ENCODE data around the gene SETD2. TPM values are rescaled to one million over a fixed set of nuclear protein-coding genes. Genes with fewer than 3 reads are reported as not detected.

Gene SETD2
- total RNA-seq, 1 donor from 2014 or later: 19.7 TPM

GRCh38 chr3:47008234-47008796 lies 155.6 kb downstream of the SETD2 start:
- DNase-seq (ENCODE audit: low read depth): no peak
- peak; percentile 62 for FAIRE-seq

GRCh38 chr3:47007482-47008233 lies 156.3 kb downstream of the SETD2 start:
- H3K4me3 ChIP-seq (ENCODE audit: low read depth, low read length): no peak overlapping the region
- no peaks in the 10 kb centered on the region for H3K27me3 ChIP-seq (ENCODE audit: control insufficient read depth, insufficient read depth, low read length)
- DNase-seq (ENCODE audit: low read depth) (no peak), FAIRE-seq (no peak)
- no peak for TF ChIP-seq CTCF (IDR thresholded peaks at IDR 0.05; ENCODE audit: insufficient read depth, low read length, severe bottlenecking)
- H3K36me3 ChIP-seq (ENCODE audit: control insufficient read depth, insufficient read depth, low read length): peaks cover 38% of the 10 kb centered on the region

More at GRCh38 chr3:47008234-47008796, 155.6 kb downstream of the SETD2 start:
- no peak overlapping the region for H3K4me3 ChIP-seq (ENCODE audit: low read depth, low read length)
- peaks cover 32% of the 10 kb centered on the region for H3K36me3 ChIP-seq (ENCODE audit: control insufficient read depth, insufficient read depth, low read length)
- no peaks in the 10 kb centered on the region for H3K27me3 ChIP-seq (ENCODE audit: control insufficient read depth, insufficient read depth, low read length)
- no peak for TF ChIP-seq CTCF (IDR thresholded peaks at IDR 0.05; ENCODE audit: insufficient read depth, low read length, severe bottlenecking)

GRCh38 chr3:47007001-47007400 lies 156.9 kb downstream of the SETD2 start:
- TF ChIP-seq CTCF (IDR thresholded peaks at IDR 0.05; ENCODE audit: insufficient read depth, low read length, severe bottlenecking): no peak
- Histone ChIP-seq H3K4me3 (ENCODE audit: low read depth, low read length) (no peak overlapping the region), H3K36me3 (ENCODE audit: control insufficient read depth, insufficient read depth, low read length) (peaks cover 44% of the 10 kb centered on the region), H3K27me3 (ENCODE audit: control insufficient read depth, insufficient read depth, low read length) (no peaks in the 10 kb centered on the region)
- FAIRE-seq (no peak), DNase-seq (ENCODE audit: low read depth) (no peak)

GRCh38 chr3:47006145-47006651 lies 157.7 kb downstream of the SETD2 start:
- H3K36me3 ChIP-seq (ENCODE audit: control insufficient read depth, insufficient read depth, low read length): peaks cover 52% of the 10 kb centered on the region
- no peaks in the 10 kb centered on the region for H3K27me3 ChIP-seq (ENCODE audit: control insufficient read depth, insufficient read depth, low read length)
- no peak for TF ChIP-seq CTCF (IDR thresholded peaks at IDR 0.05; ENCODE audit: insufficient read depth, low read length, severe bottlenecking)
- DNase-seq (ENCODE audit: low read depth) (no peak), FAIRE-seq (peak; percentile 62)
- no peak overlapping the region for H3K4me3 ChIP-seq (ENCODE audit: low read depth, low read length)

- Histone ChIP-seq H3K36me3 (ENCODE audit: control insufficient read depth, insufficient read depth, low read length) (peaks cover 59% of the 10 kb centered on the region), H3K4me3 (ENCODE audit: low read depth, low read length) (no peak overlapping the region), H3K27me3 (ENCODE audit: control insufficient read depth, insufficient read depth, low read length) (no peaks in the 10 kb centered on the region)
- TF ChIP-seq CTCF (IDR thresholded peaks at IDR 0.05; ENCODE audit: insufficient read depth, low read length, severe bottlenecking): no peak
- FAIRE-seq (no peak), DNase-seq (ENCODE audit: low read depth) (no peak)
Observed at GRCh38 chr3:47005212-47006144, 158.4 kb downstream of the SETD2 start.
